ENCODE results near the gene TRAPPC4.
A peak's percentile ranks its signal among the peaks of the same experiment; 100 is the strongest.
"Not testable (repeated sequence)": the region's sequence is repeated elsewhere in the genome, so short reads cannot be mapped to it uniquely, and the experiment has no call there.

Gene TRAPPC4, protein sequence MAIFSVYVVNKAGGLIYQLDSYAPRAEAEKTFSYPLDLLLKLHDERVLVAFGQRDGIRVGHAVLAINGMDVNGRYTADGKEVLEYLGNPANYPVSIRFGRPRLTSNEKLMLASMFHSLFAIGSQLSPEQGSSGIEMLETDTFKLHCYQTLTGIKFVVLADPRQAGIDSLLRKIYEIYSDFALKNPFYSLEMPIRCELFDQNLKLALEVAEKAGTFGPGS

DNA sequence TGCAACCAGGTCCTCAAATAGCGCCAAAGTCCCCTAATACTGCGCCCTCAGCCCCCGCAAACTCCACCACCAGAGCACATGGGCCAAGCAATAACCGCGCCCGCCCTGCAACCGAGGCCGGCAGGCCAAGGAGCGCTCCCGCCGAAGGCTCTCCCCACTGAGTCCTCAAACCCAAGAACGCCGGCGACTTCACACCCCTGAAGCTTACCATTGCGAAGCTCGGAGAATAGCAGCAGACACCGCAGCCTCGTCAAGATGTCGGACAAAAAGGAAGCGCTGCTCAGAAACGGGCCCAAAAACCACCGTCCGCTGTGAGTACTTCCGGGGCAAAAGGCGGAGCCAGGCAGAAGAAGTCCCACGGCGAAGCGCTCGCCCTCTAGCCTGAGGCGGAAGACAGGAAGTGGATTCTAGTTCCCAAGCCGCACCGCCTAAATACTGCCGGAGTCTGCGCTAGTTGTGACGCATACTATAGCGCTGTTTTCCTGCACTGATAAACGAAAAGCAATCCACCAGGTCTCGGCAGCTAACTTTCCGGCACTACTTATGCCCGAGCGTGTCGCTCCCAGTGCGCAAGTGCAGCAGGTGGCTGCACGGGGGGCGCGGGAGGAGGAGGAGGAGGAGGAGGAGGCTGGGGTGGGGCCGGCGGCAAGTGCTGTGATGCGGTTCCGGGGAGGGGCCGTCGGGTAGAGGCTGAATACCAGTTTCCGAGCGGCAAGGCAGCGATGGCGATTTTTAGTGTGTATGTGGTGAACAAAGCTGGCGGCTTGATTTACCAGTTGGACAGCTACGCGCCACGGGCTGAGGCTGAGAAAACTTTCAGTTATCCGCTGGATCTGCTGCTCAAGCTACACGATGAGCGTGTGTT lies at the start of gene TRAPPC4, which contains the start of gene RPS25:
TRAPPC4 (plus strand) TSS at position 693 of the 865 bp plus-strand sequence; CDS start at position 723, 30 bp downstream.
RPS25 (minus strand) TSS at position 270 of the 865 bp plus-strand sequence; CDS start at position 211, 59 bp downstream.
- Histone ChIP-seq H3K4me1 (ENCODE audit: control insufficient read depth, insufficient read depth, low read length) (peaks cover 31% of the 10 kb centered on the region), H3K9me3 (ENCODE audit: control insufficient read depth, low read length) (no peaks in the 10 kb centered on the region), H3K36me3 (ENCODE audit: control insufficient read depth, insufficient read depth, low read length, severe bottlenecking) (peaks cover 45% of the 10 kb centered on the region), H3K4me3 (ENCODE audit: low read length) (peak within 1 kb of the TSS; percentile 92), H3K27me3 (replicated peaks; ENCODE audit: control insufficient read depth, insufficient read depth, low read length) (no peaks in the 10 kb centered on the region), H3K9ac (ENCODE audit: low read length) (peak within 1 kb of the TSS; percentile 96)
- DNase-seq (ENCODE audit: low read depth) = peak; percentile 98

DNA sequence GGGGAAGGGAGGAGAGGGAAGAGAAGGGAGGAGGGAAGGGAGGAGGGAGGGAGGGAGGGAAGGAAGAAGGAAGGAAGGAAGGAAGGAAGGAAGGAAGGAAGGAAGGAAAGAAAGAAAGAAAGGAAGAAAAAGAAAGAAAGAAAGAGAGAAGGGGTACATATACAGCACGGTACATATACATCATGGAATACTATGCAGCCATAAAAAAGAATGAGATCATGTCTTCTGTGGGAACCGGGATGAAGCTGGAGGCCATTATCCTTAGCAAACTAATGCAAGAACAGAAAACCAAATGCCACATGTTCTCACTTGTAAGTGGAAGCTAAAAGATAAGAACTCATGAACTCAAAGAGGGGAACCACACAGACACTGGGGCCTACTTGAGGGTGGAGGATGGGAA lies 49.1 kb upstream of the TRAPPC4 start:
- not testable (repeated sequence) for H3K9ac ChIP-seq (ENCODE audit: low read length); H3K4me1 ChIP-seq (ENCODE audit: control insufficient read depth, insufficient read depth, low read length); DNase-seq (ENCODE audit: low read depth); H3K4me3 ChIP-seq (ENCODE audit: low read length); H3K36me3 ChIP-seq (ENCODE audit: control insufficient read depth, insufficient read depth, low read length, severe bottlenecking); H3K9me3 ChIP-seq (ENCODE audit: control insufficient read depth, low read length)
- H3K27me3 ChIP-seq (replicated peaks; ENCODE audit: control insufficient read depth, insufficient read depth, low read length) = peaks cover 14% of the 10 kb centered on the region

DNA sequence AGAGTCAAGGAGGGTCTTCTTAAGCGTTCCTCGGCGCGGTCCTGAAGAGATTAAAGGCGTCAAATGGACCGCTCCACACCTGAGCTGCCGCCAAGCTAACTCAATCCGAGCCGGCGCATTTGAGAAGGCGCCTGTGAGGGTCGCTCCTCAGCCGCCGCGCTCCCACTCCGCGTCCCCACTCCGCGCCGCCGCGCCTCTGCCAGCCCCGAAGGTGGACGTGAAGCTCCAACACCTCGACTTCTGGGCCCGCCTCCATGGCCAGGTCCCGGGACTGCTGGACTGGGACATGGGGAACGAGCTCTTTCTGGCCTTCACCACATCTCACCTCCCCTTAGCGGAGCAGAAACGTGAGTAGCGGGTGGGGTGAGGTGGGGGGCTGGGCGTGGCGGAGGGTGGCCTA lies 46.9 kb upstream of the TRAPPC4 start, which contains the start of gene FOXR1:
FOXR1 (plus strand) TSS at position 116 of the 400 bp plus-strand sequence; CDS start at position 287, 171 bp downstream.
- H3K9ac ChIP-seq (ENCODE audit: low read length) = no peak within 1 kb of the TSS
- H3K4me3 ChIP-seq (ENCODE audit: low read length) = no peak within 1 kb of the TSS

DNA sequence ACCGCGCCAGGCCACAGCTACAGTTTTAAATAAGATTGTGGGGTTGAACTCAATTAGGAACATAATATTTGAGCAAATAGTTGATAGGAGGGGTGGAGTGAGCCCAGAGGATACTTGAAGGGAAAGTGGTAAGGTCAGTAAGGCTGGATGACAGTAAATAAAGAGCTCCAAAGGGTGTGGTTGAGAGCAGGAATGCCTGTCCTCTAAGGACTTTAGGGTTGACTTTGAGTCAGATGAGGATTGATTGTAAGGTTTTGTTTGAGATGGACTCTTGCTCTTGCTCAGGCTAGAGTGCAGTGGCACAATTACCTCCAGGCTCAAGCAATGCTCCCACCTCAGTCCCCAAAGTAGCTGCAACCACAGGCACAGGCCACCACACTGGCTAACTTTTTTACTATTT lies 44.6 kb upstream of the TRAPPC4 start:
- H3K36me3 ChIP-seq (ENCODE audit: control insufficient read depth, insufficient read depth, low read length, severe bottlenecking) = no peaks in the 10 kb centered on the region
- no peak overlapping the region for H3K9ac ChIP-seq (ENCODE audit: low read length)
- no peak overlapping the region for H3K4me3 ChIP-seq (ENCODE audit: low read length)
- H3K27me3 ChIP-seq (replicated peaks; ENCODE audit: control insufficient read depth, insufficient read depth, low read length) = peaks cover 32% of the 10 kb centered on the region
- H3K9me3 ChIP-seq (ENCODE audit: control insufficient read depth, low read length) = no peaks in the 10 kb centered on the region
- H3K4me1 ChIP-seq (ENCODE audit: control insufficient read depth, insufficient read depth, low read length) = no peaks in the 10 kb centered on the region
- no peak for DNase-seq (ENCODE audit: low read depth)

More for the DNA sequence above, 46.9 kb upstream of the TRAPPC4 start, which contains the start of gene FOXR1:
- H3K27me3 ChIP-seq (replicated peaks; ENCODE audit: control insufficient read depth, insufficient read depth, low read length) = peaks cover 27% of the 10 kb centered on the region
- H3K9me3 ChIP-seq (ENCODE audit: control insufficient read depth, low read length) = no peaks in the 10 kb centered on the region
- no peaks in the 10 kb centered on the region for H3K36me3 ChIP-seq (ENCODE audit: control insufficient read depth, insufficient read depth, low read length, severe bottlenecking)
- no peaks in the 10 kb centered on the region for H3K4me1 ChIP-seq (ENCODE audit: control insufficient read depth, insufficient read depth, low read length)
- no peak for DNase-seq (ENCODE audit: low read depth)

DNA sequence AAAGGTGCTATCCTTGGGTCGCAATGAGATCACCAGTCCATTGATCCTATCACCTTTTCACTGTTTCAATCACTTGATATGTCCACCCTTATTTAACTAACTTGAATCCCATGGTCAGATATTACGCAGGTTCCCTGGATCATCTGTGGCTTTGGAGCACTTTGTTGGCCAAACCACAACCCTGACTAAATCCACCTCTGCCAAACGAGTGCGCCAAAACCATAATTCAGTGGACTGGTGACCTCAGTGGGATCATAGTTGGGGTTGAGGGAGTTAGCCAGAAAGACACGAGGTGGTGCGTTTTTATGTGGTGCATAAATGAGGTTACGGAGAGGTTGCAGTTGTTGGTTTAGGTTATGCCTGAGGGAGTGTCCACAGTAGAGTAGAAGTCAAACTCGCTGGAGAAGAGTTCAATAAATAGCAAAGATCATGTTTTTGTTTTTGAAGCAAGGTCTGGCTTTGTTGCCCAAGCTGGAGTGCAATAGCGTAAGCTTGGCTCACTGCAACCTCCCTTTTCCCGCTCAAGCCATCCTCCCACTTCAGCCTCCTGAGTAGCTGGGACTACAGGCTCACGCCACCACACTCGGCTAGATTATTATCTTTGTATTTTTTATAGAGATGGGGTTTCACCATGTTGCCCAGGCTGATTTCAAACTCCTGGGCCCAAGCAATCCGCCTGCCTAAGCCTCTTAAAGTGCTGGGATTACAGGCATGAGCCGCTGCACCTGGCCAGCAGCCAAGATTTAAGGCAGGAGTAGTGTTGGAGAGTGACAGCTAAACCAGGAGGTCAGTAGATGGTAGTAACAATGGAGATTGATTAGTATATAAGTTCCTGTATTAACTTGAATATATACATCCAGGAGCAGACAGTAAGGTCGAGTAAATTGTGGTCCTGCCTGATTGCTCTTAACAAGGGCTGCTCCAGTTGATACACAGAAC lies 42.5 kb upstream of the TRAPPC4 start:
- no peaks in the 10 kb centered on the region for H3K9me3 ChIP-seq (ENCODE audit: control insufficient read depth, low read length)
- H3K4me1 ChIP-seq (ENCODE audit: control insufficient read depth, insufficient read depth, low read length) = peaks cover 8% of the 10 kb centered on the region
- H3K36me3 ChIP-seq (ENCODE audit: control insufficient read depth, insufficient read depth, low read length, severe bottlenecking) = no peaks in the 10 kb centered on the region
- H3K9ac ChIP-seq (ENCODE audit: low read length) = no peak overlapping the region
- H3K27me3 ChIP-seq (replicated peaks; ENCODE audit: control insufficient read depth, insufficient read depth, low read length) = peaks cover 43% of the 10 kb centered on the region
- no peak overlapping the region for H3K4me3 ChIP-seq (ENCODE audit: low read length)
- no peak for DNase-seq (ENCODE audit: low read depth)

DNA sequence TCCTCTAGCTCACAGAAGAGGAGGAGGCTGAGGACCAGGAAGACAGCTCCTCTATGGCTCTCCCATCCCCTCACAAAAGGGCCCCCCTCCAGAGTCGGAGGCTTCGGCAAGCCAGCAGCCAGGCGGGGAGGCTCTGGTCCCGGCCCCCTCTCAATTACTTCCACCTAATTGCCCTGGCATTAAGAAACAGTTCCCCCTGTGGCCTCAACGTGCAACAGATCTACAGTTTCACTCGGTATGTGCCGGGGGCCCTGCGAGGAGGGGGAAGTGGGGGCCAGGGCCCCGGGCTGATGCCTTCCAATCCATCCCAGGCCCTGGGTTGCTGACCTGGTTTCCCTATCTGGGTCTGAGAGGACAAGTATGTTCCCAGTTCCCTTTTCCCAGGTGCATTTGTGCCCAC lies 39.1 kb upstream of the TRAPPC4 start:
- no peaks in the 10 kb centered on the region for H3K36me3 ChIP-seq (ENCODE audit: control insufficient read depth, insufficient read depth, low read length, severe bottlenecking)
- DNase-seq (ENCODE audit: low read depth) = no peak
- H3K4me3 ChIP-seq (ENCODE audit: low read length) = no peak overlapping the region
- peaks cover 8% of the 10 kb centered on the region for H3K4me1 ChIP-seq (ENCODE audit: control insufficient read depth, insufficient read depth, low read length)
- no peak overlapping the region for H3K9ac ChIP-seq (ENCODE audit: low read length)
- H3K9me3 ChIP-seq (ENCODE audit: control insufficient read depth, low read length) = no peaks in the 10 kb centered on the region
- peaks cover 36% of the 10 kb centered on the region for H3K27me3 ChIP-seq (replicated peaks; ENCODE audit: control insufficient read depth, insufficient read depth, low read length)

DNA sequence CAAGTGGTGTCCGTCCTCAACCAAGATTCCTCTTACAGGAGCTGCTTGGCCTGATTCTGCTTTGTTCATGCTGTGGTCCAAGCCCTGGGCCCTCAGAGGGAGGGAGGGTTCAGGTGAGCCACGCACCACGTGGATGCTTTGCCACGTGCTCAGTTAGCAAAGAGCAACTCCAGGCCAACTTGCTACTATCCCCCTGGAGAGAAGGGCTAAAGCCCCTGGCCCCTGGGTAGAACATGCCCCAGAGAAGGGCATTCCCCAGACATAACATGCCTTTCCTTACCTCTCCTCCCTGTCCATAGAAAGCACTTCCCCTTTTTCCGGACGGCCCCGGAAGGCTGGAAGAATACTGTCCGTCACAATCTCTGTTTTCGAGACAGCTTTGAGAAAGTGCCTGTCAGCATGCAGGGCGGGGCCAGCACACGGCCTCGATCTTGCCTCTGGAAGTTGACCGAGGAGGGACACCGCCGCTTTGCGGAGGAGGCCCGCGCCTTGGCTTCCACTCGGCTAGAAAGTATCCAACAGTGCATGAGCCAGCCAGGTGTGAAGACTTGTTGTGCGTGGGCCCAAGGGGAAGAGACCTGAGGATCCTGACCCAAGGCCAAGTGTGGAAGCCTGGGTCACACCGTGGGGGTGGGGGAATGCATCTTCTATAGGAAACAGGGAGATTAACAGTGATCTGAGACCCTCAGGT lies 38.2 kb upstream of the TRAPPC4 start:
- peak overlapping the region; percentile 30 for H3K9ac ChIP-seq (ENCODE audit: low read length)
- H3K4me1 ChIP-seq (ENCODE audit: control insufficient read depth, insufficient read depth, low read length) = peaks cover 8% of the 10 kb centered on the region
- DNase-seq (ENCODE audit: low read depth) = no peak
- H3K36me3 ChIP-seq (ENCODE audit: control insufficient read depth, insufficient read depth, low read length, severe bottlenecking) = no peaks in the 10 kb centered on the region
- no peaks in the 10 kb centered on the region for H3K9me3 ChIP-seq (ENCODE audit: control insufficient read depth, low read length)
- H3K27me3 ChIP-seq (replicated peaks; ENCODE audit: control insufficient read depth, insufficient read depth, low read length) = peaks cover 27% of the 10 kb centered on the region
- peak overlapping the region; percentile 74 for H3K4me3 ChIP-seq (ENCODE audit: low read length)

DNA sequence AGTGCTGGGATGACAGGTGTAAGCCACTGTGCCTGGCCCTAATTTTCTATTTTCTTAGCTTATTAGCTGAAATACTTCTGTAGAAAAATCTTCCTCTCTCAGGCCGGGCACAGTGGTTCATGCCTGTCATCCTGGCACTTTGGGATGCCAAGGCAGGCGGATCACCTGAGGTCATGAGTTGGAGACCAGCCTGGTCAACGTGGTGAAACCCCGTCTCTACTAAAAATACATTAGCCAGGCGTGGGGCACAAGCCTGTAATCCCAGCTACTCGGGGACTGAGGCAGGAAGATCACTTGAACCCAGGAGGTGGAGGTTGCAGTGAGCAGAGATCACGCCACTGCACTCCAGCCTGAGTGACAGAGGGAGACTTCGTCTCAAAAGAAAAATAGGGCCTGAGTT lies 34.2 kb upstream of the TRAPPC4 start:
- H3K9me3 ChIP-seq (ENCODE audit: control insufficient read depth, low read length); H3K9ac ChIP-seq (ENCODE audit: low read length); H3K36me3 ChIP-seq (ENCODE audit: control insufficient read depth, insufficient read depth, low read length, severe bottlenecking); H3K4me3 ChIP-seq (ENCODE audit: low read length); H3K4me1 ChIP-seq (ENCODE audit: control insufficient read depth, insufficient read depth, low read length); DNase-seq (ENCODE audit: low read depth): not testable (repeated sequence)
- peaks cover 11% of the 10 kb centered on the region for H3K27me3 ChIP-seq (replicated peaks; ENCODE audit: control insufficient read depth, insufficient read depth, low read length)

DNA sequence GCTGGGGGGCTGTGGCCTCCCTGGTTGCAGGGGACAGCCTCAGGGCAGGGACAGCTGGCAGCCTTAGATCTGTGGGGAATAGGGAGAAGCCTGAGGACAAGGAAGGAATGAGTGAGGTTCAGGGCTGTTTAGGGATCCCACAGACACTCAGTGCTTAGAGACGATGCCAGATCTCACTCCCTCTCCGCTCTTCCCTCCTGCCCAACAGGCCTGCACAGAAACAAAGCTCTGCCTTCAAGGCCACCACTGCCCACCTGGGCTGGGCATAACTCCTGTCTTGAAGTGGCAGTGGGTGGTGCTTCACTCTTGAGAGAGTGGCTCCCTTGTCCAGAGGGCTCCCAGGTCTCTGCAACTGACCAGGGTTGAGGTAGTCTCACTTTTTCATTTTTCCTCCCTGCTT lies 33.7 kb upstream of the TRAPPC4 start:
- peaks cover 6% of the 10 kb centered on the region for H3K27me3 ChIP-seq (replicated peaks; ENCODE audit: control insufficient read depth, insufficient read depth, low read length)
- H3K9ac ChIP-seq (ENCODE audit: low read length) = no peak overlapping the region
- no peak for DNase-seq (ENCODE audit: low read depth)
- H3K36me3 ChIP-seq (ENCODE audit: control insufficient read depth, insufficient read depth, low read length, severe bottlenecking) = no peaks in the 10 kb centered on the region
- peaks cover 8% of the 10 kb centered on the region for H3K4me1 ChIP-seq (ENCODE audit: control insufficient read depth, insufficient read depth, low read length)
- H3K4me3 ChIP-seq (ENCODE audit: low read length) = no peak overlapping the region
- no peaks in the 10 kb centered on the region for H3K9me3 ChIP-seq (ENCODE audit: control insufficient read depth, low read length)

DNA sequence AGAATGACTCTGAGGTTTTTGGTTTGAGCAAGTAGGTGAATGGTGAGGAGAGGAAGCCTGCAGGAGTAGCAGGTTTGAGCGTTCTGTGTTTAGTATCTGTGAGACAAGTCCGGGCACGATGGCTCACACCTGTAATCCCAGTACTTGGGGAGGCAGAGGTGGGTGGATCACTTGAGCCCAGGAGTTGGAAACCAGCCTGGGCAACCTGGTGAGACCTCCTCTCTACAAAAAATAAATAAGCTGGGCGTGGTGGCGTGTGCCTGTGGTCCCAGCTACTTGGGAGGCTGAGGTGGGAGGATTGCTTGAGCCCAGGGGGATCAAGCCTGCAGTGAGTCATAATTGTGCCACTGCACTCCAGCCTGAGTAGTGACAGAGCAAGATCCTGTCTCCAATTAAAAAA lies 30.3 kb upstream of the TRAPPC4 start:
- Histone ChIP-seq H3K4me3 (ENCODE audit: low read length) (no peak overlapping the region), H3K36me3 (ENCODE audit: control insufficient read depth, insufficient read depth, low read length, severe bottlenecking) (no peaks in the 10 kb centered on the region), H3K9ac (ENCODE audit: low read length) (no peak overlapping the region), H3K9me3 (ENCODE audit: control insufficient read depth, low read length) (no peaks in the 10 kb centered on the region), H3K4me1 (ENCODE audit: control insufficient read depth, insufficient read depth, low read length) (no peaks in the 10 kb centered on the region), H3K27me3 (replicated peaks; ENCODE audit: control insufficient read depth, insufficient read depth, low read length) (no peaks in the 10 kb centered on the region)
- DNase-seq (ENCODE audit: low read depth) = no peak

All from adipocyte (in vitro differentiated cells).